GM19043 (cell line): ENCODE data around the gene SMARCA2.
A peak's percentile ranks its signal among the peaks of the same experiment; 100 is the strongest.
"Not testable (repeated sequence)": the region's sequence is repeated elsewhere in the genome, so short reads cannot be mapped to it uniquely, and the experiment has no call there.

Source experiments
- ATAC-seq: cut with Tn5 transposase; IDR thresholded peaks from one replicate; pipeline ENCODE4 v1.9.1; 2021; ENCODE audit warnings: low read depth; ENCODE audit not compliant: unreplicated experiment

SMARCA2 gene

GRCh38 chr9:2134391-2134790 is 119.2 kb downstream of the SMARCA2 start:
- no peak for ATAC-seq

- no peak for ATAC-seq
These were observed 123.5 kb downstream of the SMARCA2 start for GRCh38 chr9:2138646-2139045.

- ATAC-seq = no peak
These were observed 125.6 kb downstream of the SMARCA2 start for GRCh38 chr9:2140600-2141223.

GRCh38 chr9:2142212-2142611 is 127.1 kb downstream of the SMARCA2 start:
- ATAC-seq = no peak

DNA sequence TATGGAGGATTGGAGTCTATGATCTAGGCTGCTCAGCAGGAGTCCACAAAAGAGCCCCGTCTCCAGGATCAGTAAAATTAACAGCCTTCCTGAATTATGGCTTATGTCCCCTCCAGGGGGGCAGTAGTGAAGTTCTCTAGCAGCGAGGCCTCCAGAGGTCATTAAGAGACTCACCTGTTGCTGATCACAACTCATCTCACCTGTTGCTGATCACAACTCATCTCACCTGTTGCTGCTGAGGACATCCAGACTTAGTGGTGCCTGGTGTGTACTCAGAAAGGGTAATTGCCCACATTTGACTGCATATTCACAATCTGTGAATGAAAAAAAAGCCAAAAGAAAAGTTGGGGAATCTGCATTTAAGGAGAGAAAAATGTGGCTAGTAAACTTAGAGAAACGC is 129.5 kb downstream of the SMARCA2 start:
- ATAC-seq = no peak

DNA sequence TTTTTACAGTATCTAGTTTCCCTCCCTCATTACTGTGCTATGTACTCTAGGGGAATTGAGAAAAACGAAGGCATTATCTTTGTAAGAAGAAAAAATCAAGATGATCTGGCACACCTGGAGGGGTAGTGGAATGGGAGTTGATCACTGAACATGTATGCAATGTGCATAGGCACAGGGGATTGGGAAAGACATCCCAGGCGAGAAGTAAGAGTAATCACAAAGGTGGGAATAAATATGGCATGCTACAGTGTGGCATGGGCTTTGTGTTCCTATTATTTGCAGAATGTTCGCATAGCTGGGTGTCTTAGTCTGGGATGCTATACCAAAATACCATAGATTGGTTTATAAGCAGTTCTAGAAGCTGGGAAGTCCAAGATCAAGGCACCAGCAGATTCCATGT is 130.6 kb downstream of the SMARCA2 start:
- no peak for ATAC-seq

DNA sequence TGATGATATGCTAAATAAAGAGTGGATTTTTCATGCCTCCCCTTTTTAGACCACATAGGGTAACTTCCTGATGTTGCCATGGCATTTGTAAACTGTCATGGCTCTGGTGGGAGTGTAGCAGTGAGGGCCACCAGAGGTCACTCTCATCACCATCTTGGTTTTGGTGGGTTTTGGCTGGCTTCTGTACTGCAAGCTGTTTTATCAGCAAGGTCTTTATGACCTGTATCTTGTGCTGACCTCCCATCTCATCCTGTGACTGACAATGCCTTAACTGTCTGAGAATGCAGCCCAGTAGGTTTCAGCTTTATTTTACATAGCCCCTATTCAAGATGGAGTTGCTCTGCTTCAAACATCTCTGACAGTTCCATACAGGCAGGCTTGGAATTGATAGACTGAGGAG is 131.6 kb downstream of the SMARCA2 start:
- ATAC-seq = not testable (repeated sequence)

DNA sequence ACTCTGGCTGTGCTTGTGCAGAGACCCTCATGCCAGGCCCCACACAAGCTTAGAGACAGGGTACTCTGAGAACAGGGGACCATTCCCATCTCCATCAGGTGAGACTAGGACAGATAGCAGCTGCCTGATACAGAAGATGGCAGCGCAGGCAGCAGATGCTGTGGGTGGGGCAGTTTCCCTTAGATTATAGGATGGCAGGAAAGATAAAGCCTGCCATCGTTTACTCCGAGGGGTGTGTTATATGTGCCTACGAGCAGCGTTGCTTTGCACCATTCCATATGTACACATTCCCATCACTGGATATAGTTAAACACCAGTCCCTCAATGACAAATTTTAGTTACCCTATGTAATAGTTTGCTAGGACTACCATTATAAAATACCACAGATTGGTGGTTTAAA is 135.2 kb downstream of the SMARCA2 start:
- ATAC-seq = no peak

- ATAC-seq = no peak
These were observed 136.0 kb downstream of the SMARCA2 start for GRCh38 chr9:2151171-2151570.

- no peak for ATAC-seq
These were observed 138.0 kb downstream of the SMARCA2 start for GRCh38 chr9:2152966-2153629.

DNA sequence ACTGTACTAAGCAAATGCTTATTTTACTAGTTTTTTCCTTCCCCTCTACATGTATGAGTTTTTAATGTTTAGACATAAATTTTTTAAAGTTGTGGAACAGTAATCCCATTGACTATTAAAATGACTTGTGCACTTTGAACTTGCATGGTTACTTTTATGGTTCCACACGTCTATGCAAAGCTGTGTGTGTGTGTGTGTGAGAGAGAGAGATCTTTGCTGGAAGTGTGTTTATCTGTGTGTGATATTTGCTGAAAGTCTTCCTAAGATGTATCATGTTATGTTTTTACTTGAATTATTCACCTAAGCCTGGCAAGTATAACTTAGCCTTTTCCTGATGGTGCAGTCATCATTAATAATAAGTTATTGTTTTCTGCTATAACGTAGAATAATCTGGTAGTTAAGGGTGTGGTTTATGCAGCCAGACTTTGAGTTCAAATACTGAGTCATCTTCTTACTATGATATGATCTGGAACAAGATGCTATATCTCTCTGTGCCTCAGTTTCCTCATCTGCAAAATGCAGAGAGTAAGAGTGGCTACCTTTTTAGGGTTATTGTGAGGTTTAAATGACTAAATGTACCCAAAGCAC is 138.6 kb downstream of the SMARCA2 start:
- ATAC-seq = no peak

DNA sequence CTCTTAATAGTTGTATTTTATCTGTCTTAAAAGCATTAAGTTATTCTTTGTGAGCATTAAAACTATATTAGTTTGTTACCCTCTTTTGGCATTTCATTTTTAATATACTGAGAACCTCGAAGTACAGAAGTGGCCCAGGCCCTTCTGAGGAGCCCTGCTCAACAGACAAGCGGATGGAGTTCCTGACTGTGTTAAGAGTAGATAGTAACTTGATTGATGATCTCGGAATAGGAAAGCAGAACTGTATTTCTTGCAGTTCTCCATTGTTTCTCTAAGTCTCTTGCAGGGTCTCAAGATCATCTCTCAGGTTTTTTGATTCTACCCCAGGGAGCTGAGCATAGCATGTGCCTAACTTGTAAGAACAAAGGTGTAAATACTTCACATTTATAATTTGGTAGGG is 139.6 kb downstream of the SMARCA2 start:
- ATAC-seq = no peak

DNA sequence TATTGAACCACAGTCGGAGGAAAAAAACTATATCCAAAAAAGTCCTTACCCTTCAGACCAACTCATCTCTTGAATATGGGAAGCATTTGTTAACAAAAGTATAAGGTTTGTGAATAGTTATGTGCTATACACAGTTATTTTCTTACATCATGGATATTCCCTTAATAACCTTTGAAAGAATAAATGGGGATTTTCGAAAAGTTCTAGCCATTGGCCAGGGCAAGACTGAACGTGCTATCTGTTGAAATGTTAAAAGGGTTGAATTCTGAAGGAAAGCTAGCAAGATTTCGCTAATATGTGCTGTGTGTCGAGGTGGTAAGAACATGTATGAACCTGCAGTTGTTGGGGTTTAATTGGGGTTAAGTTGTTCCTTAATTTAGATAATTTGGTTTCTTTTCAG is 140.8 kb downstream of the SMARCA2 start:
- no peak for ATAC-seq

GRCh38 chr9:2157277-2158110 is 142.3 kb downstream of the SMARCA2 start:
- ATAC-seq = peak; percentile 37

DNA sequence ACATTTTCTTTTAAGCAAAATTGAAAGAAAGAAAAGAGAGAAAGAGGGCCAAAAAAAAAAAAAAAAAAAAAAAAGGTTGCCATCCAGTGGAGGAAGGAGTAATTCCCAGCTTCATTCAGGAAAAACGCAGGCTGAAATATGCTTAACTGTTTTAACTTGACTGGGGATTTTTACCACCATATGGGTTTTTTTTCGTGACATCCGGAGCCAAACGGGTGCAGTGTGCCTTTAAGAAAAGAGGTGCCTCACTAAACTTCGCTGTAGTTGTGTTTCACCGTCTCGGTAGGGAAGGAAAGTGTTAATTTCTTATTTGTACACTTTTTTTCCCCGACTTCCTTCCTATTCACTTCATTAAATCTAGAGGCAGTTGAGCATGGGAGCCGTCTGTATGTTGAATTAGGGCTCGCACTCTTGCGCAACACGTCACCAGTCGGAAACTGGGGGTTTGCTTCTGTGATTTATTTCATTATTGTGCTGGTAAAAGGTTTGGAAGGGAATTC is 143.0 kb downstream of the SMARCA2 start:
- ATAC-seq = peak; percentile 54

GRCh38 chr9:2158766-2159430 is 143.8 kb downstream of the SMARCA2 start:
- ATAC-seq = no peak

DNA sequence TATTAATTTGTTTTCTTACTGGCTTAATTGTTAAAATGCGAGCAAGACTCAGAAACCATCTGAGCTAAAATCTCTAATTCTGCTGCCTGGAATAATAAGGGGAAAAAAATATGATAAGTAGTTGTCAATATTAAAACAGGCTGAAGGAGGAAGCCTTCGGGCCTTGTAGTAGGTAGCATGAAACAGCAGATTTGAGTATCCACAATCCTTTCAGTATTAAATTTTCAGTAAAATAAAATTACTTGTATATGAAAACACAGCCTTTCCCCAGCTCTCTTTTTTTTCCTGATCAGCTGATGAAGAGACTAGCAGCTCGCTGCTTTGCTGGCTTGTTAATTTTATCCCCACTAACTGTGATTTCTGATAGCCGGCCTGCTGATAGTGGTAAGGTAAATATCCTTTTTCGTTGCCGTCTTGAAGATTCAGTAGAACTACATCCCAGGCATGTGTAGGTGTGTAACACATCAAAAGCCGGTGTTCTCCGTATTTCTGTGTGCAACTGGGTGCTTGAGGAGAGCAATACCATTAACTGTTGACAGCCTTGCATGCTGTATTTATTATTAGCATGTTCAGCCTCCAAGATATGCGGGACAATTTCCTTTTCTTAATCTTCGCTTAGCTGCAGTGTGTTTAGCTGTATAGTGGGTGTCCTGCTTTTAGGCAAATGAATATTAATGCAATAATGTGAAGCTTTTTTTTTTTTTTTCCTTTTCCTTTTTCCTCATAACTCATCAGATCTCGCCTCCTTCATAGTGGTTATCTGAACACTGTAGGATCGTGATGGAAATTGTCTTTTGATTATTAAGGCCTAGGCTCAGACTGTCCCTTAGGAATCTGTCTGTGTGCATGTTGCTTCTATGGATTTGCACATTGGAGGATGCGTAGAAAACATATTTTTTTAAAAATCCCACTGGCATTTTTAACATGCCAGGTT is 144.6 kb downstream of the SMARCA2 start:
- ATAC-seq = no peak

DNA sequence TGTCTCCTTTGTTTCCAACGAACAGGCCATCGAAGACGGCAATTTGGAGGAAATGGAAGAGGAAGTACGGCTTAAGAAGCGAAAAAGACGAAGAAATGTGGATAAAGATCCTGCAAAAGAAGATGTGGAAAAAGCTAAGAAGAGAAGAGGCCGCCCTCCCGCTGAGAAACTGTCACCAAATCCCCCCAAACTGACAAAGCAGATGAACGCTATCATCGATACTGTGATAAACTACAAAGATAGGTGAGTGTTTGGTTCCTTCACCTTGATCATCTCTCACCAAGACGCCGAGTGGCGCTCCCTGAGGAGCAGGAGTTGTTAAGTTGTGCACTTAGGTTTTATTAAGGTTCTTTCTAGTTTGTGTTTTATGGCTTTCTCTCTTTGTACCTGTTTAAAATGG is 146.5 kb downstream of the SMARCA2 start:
- no peak for ATAC-seq

- ATAC-seq = no peak
These were observed 148.2 kb downstream of the SMARCA2 start for GRCh38 chr9:2163231-2163885.
